MM.1S (cell line): ENCODE measurements around the gene GRHPR.

Source experiments
- CTCF ChIP-seq: fragments of 300-600 bp; sonication (generic); IDR thresholded peaks from 2 replicates; pipeline ENCODE4 v1.5.1; 2016; ENCODE audit warnings: antibody characterized with exemption, low read length, mixed read lengths
- EZH2 ChIP-seq: fragments of 300-600 bp; sonication (generic); optimal IDR thresholded peaks from 2 replicates; pipeline ENCODE3; 2017; ENCODE audit warnings: low read depth, mild to moderate bottlenecking, antibody characterized with exemption, low read length, mixed read lengths
- EZH2phosphoT487 ChIP-seq: fragments of 300-600 bp; sonication (generic); IDR thresholded peaks from 2 replicates; pipeline ENCODE4 v1.6.1; 2018; ENCODE audit warnings: antibody characterized with exemption, low read length

- TF ChIP-seq EZH2 = no peak
- TF ChIP-seq EZH2phosphoT487 = no peak
- TF ChIP-seq CTCF = peak; percentile 88
These were observed 7.3 kb upstream of the GRHPR start for GRCh38 chr9:37415011-37415719.
